Heart left ventricle (tissue), 16 donors: Measurements from ENCODE around the gene SSU72. TPM values are rescaled to one million over a fixed set of nuclear protein-coding genes. Genes with fewer than 3 reads are reported as not detected.

Experiments used
- ATAC-seq, 4 donors: fragments of 200-7000 bp; cut with Tn5 transposase; one replicate each; pipeline ENCODE4 v1.9.1; 2020 to 2022; ENCODE audit warnings: moderate library complexity in 4 of 4, mild to moderate bottlenecking in 3 of 4, moderate number of reproducible peaks in 1 of 4
- DNase-seq, 5 donors: peaks; one replicate each; pipeline ENCODE4 v3.0.0-alpha.2; 2020
- H3K27ac ChIP-seq, 12 donors: fragments of 200-600 bp; sonication (generic) in 4 of 12; one replicate each; pipeline versions ENCODE4 v1.5.0 to v1.8.0; 2016 to 2022; ENCODE audit warnings: mild to moderate bottlenecking in 2 of 12
- H3K27me3 ChIP-seq, 9 donors: fragments of 200-600 bp; sonication (generic) in 2 of 9; one replicate each; pipeline versions ENCODE4 v1.5.1 to v1.8.0; 2016 to 2022; ENCODE audit warnings: mild to moderate bottlenecking in 3 of 9
- H3K36me3 ChIP-seq, 9 donors: fragments of 200-600 bp; sonication (generic) in 2 of 9; one replicate each; pipeline versions ENCODE4 v1.5.0 to v1.8.0; 2018 to 2022; ENCODE audit warnings: mild to moderate bottlenecking in 2 of 9
- H3K4me1 ChIP-seq, 12 donors: fragments of 200-600 bp; sonication (generic) in 4 of 12; one replicate each; pipeline versions ENCODE4 v1.5.0 to v1.8.0; 2016 to 2022; ENCODE audit warnings: mild to moderate bottlenecking in 3 of 12
- H3K4me3 ChIP-seq, 12 donors: fragments of 200-600 bp; sonication (generic) in 4 of 12; one replicate each; pipeline versions ENCODE4 v1.5.0 to v1.8.0; 2017 to 2022; ENCODE audit warnings: mild to moderate bottlenecking in 9 of 12, moderate library complexity in 4 of 12
- H3K9me3 ChIP-seq, 12 donors: fragments of 200-600 bp; sonication (generic) in 4 of 12; one replicate each; pipeline versions ENCODE4 v1.5.0 to v1.8.0; 2016 to 2022; ENCODE audit warnings: mild to moderate bottlenecking in 1 of 12
- POLR2A ChIP-seq, 2 donors: fragments of 450-650 bp; IDR thresholded peaks; one replicate each; pipeline ENCODE4 v1.6.1; 2017; ENCODE audit warnings: antibody characterized with exemption in 2 of 2, mild to moderate bottlenecking in 2 of 2, moderate library complexity in 2 of 2
- WGBS, 4 donors: extraction: QIAGEN DNeasy Blood & Tissue Kit in 2 of 4; methylation state at CpG; one replicate each; pipeline versions ENCODE4 v1.1.5 to v1.1.7; 2013 to 2018; 5-methylcytosine and 5-hydroxymethylcytosine counted together
- intact Hi-C, 10 donors: fragments of 100-400 bp; cut with DNase I; formaldehyde crosslinking; loops; one replicate each; pipeline versions ENCODE4 v1.11.1 to v1.14.2; 2022
- polyA plus RNA-seq, 2 donors: library from polyadenylated mRNA; stranded (reverse); fragments of 200-250 nt; gene quantifications; one replicate each; pipeline ENCODE4 v1.2.3, GENCODE V29; 2013
- total RNA-seq, 9 donors: library from RNA; depleted of rRNA in 2 of 9; stranded (reverse); fragments of >200 nt in 2 of 9; fragmentation: NEBNext Ultra II Directional in 3 of 9; extraction: Animal tissue kit (Norgen Biotek cat#: 25700) in 3 of 9; gene quantifications; one replicate each; pipeline versions ENCODE4 v1.1.0 to v1.2.4, GENCODE V29; 2016 to 2023
- TF ChIP-seq, protein P1 (sequence below), 12 donors: fragments of 200-600 bp; sonication (generic) in 4 of 12; IDR thresholded peaks; one replicate each; pipeline versions ENCODE4 v1.5.0 to v1.8.0; 2018 to 2022; ENCODE audit warnings: antibody characterized with exemption in 12 of 12, mild to moderate bottlenecking in 5 of 12
- donor health status: ischemic (EF 13 %, LVEDD 7.1; RV severe dilation, severe dysfunction).
- donor health status: healthy with polysubstance abuse.
- donor health status: DM: no; HTN: yes; CAD: no.
- donor health status: DM: no; HTN: no; CAD: no.
- donor health status: ischemic (EF 25% LVEDD 6.9; RV normal size, moderate dysfunction).
- donor health status: ischemic (EF 25% LVEDD 5.7; RV mildly dilated, moderate dysfunction).
- donor health status: healthy.
- donor health status: DM: yes; HTN: yes; CAD: no.
- donor health status: ischemic (EF 35%, LVEDD 5.7; RV mildly dilated, moderate dysfunction).
- donor health status: nonischemic (EF 11% LVEDD 7.7; RV severe dilation, severe dysfunction).
- donor health status: DM: yes; HTN: yes; CAD: no.
- donor health status: PGD.
- donor health status: ischemic (EF 29% LVEDD 5.4; RV normal size, mild dysfunction).
- donor health status: nonischemic (EF 23%, LVEDD 6.1; RV moderate dilation, normal function).

SSU72 gene
- total and polyA plus RNA-seq, 11 donors: 76.3 to 160 (median 111) TPM

DNA sequence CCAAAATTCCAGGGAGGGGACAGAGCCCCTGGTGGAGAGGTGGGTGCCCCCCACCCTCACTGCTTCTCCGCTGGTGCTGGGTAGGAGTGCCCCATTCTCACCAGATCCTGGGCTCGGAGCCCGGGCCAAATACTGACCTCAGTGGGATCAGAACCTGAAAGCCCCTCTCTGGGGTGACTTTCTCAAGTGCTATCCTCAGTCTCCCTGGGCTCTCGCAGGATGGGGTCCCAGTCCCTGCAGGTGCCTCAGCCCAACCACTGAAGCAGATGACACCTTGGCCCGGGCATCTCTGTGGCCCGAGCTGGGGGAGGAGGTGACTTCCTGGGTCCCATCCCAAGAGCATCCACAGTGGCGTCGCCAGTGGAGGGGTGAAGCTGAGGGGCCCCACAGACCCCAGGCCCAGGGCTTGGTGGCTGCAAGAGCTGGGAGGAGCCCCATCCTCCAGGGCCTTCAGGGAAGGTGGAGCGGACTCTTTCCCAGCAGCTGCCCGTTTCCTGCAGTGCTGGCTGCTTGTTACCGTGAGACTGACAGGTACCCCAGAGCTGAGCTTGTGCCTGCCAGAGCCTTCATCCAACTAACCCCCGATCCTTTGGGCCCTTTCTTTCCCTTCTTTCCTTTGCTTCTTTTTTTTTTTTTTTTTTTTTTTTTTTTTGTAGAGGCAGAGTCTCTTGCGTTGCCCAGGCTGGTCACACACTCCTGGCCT is 29.2 kb upstream of the SSU72 start:
- peaks cover 6 to 38% (median 20%) of the 10 kb centered on the region in 9 donors for H3K27me3 ChIP-seq
- DNase-seq (peak in 1 of 5 donors; percentile 23), ATAC-seq (no peak)
- intact Hi-C loops: no loop called here
- H3K4me1 ChIP-seq: peaks cover 0 to 21% (median 6%) of the 10 kb centered on the region in 12 donors
- H3K36me3 ChIP-seq: no peaks in the 10 kb centered on the region
- H3K9me3 ChIP-seq: no peaks in the 10 kb centered on the region
- TF ChIP-seq, protein P1, sequence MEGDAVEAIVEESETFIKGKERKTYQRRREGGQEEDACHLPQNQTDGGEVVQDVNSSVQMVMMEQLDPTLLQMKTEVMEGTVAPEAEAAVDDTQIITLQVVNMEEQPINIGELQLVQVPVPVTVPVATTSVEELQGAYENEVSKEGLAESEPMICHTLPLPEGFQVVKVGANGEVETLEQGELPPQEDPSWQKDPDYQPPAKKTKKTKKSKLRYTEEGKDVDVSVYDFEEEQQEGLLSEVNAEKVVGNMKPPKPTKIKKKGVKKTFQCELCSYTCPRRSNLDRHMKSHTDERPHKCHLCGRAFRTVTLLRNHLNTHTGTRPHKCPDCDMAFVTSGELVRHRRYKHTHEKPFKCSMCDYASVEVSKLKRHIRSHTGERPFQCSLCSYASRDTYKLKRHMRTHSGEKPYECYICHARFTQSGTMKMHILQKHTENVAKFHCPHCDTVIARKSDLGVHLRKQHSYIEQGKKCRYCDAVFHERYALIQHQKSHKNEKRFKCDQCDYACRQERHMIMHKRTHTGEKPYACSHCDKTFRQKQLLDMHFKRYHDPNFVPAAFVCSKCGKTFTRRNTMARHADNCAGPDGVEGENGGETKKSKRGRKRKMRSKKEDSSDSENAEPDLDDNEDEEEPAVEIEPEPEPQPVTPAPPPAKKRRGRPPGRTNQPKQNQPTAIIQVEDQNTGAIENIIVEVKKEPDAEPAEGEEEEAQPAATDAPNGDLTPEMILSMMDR (IDR thresholded peaks at IDR 0.05): no peak
- no peak for TF ChIP-seq POLR2A (IDR thresholded peaks at IDR 0.05)
- no peak overlapping the region for H3K27ac ChIP-seq
- no peak overlapping the region for H3K4me3 ChIP-seq
- 65 to 71% (median 68%) methylated on average over 11 to 13 of the region's 13 CpGs for WGBS, 4 donors

DNA sequence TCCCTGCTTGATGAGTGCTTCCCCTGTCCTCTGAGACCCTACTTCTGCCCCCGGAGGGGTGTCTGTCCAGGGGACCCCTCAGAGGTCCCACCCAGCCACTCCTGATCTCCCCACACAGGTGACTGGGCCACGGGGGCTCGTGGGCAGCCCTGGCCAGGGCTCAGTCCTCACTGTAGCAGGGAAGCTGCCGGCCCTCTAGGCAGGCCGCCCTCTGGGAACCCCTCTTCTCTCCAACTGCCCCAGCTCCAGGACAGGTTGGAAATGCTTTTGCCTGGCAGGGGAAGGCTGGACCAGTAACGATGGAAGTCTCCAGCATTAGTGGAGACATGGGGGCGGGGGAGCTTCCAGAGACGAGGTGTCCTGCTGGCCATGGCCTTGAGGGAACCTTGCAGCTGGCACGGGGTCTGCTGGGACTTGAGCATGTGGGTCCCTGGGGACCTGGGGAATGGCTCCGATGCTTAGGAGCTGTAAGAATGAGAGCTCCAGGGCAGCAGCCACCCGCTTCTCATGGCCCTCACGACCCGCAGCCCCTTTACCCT is 28.4 kb upstream of the SSU72 start:
- TF ChIP-seq, protein P1 (IDR thresholded peaks at IDR 0.05): no peak
- peaks cover 0 to 21% (median 6%) of the 10 kb centered on the region in 12 donors for H3K4me1 ChIP-seq
- no peak for ATAC-seq
- H3K27ac ChIP-seq: no peak overlapping the region
- no peaks in the 10 kb centered on the region for H3K36me3 ChIP-seq
- H3K27me3 ChIP-seq: peaks cover 6 to 46% (median 21%) of the 10 kb centered on the region in 9 donors
- peak in 2 of 5 donors; percentile 18 to 19 for DNase-seq
- 61 to 83% (median 67%) methylated on average over 3 to 13 of the region's 13 CpGs for WGBS, 4 donors
- intact Hi-C loops: no loop called here
- H3K4me3 ChIP-seq: no peak overlapping the region
- no peaks in the 10 kb centered on the region for H3K9me3 ChIP-seq

DNA sequence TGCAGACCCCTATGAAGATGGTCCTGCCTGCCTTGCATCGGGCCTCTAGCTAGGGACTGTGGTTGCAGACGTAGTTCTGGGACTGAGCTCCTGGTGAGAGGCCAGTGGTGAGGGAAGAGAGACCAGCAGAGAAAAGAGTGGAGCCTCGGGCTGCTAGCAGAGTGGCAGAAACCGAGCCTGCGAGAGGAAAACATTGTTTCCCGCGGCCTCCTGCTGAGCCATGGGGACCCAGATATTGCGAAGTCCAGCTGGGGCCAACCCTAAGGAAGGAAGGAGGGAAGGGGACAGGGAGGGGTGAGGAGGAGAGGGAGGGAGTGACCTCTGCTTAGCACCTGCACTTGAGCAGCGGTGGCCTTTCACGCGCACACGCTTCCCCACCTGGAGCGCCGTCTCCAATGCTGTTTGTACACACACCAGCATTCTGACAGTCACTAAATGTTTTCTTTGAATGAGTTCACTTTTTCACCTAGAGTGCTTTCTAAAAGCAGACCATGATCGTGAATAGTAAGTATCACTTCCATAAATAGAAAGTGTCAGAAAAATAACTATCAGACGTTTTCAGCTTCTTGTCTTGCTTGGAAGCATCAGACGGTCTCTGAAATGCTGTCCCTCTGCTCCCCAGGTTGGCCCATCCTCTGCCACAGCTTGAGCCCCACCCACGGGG is 27.8 kb upstream of the SSU72 start:
- intact Hi-C loops: no loop called here
- H3K4me3 ChIP-seq: no peak overlapping the region
- DNase-seq: no peak
- H3K4me1 ChIP-seq: peaks cover 0 to 25% (median 9%) of the 10 kb centered on the region in 12 donors
- H3K9me3 ChIP-seq: no peaks in the 10 kb centered on the region
- ATAC-seq: no peak
- 55 to 61% (median 58%) methylated on average over 18 of the region's 18 CpGs for WGBS, 4 donors
- no peak overlapping the region for H3K27ac ChIP-seq
- no peak for TF ChIP-seq POLR2A (IDR thresholded peaks at IDR 0.05)
- TF ChIP-seq, protein P1 (IDR thresholded peaks at IDR 0.05): no peak
- H3K36me3 ChIP-seq: no peaks in the 10 kb centered on the region
- H3K27me3 ChIP-seq: peaks cover 6 to 52% (median 24%) of the 10 kb centered on the region in 9 donors
